ENCODE results near the gene TSPAN17. TPM values are rescaled to one million over a fixed set of nuclear protein-coding genes. Genes with fewer than 3 reads are reported as not detected.

The TSPAN17 gene
- polyA plus RNA-seq, 2 of the 4 experiments (the other 2 are of a cell fraction) = 35.6 to 47.4 TPM

DNA sequence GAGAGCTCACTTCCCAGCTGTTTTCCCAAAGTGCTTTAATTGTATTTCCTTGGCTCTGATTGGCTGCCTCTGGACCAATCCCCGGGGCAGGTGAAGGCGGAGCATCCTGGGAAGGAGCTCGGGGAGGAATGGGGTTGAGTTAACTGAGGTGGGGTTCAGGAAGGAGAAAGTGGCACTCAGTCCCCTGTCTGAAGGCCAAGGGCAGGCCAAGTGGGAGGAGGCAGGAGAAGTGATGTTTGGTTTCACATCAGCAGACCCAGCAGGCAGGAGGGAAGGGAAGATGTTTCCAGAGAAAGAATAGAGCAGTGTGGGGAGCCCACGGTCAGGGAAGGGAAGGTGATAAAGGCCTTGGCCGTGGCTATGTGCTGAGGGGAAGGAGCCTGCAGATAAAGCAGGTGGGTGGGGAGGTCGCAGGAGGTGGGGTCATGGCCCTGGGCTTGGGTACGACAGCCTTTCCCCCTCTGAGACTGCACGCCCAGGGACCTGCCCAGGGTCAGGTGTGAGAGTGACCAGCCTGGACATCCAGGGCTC, 3.1 kb downstream of the TSPAN17 start:
- POLR2A ChIA-PET = no interaction called here
- H3K4me3 ChIP-seq = no peak overlapping the region
- WGBS (ENCODE audit: missing lambda C conversion rate) = 77% methylated on average over 8 of the region's 8 CpGs
- no peak overlapping the region for H3K27ac ChIP-seq
- peaks cover 14% of the 10 kb centered on the region for H3K4me1 ChIP-seq
- H3K4me2 ChIP-seq = no peak overlapping the region
- FAIRE-seq (no peak), ATAC-seq (no peak), DNase-seq (ENCODE audit: low read depth in 1 of 2, low spot score in 1 of 2) (no peak)
- CTCF ChIA-PET = interaction anchor here (1.0 to 6.8 kb wide), 5 partner anchors 8 to 463 kb away, joined by 3 to 68 read pairs (median 4); no protein-coding TSS in a partner anchor
- TF ChIP-seq ZFP36 (IDR thresholded peaks at IDR 0.05; ENCODE audit: borderline replicate concordance, partially characterized antibody) = no peak
- TF ChIP-seq, protein P1, sequence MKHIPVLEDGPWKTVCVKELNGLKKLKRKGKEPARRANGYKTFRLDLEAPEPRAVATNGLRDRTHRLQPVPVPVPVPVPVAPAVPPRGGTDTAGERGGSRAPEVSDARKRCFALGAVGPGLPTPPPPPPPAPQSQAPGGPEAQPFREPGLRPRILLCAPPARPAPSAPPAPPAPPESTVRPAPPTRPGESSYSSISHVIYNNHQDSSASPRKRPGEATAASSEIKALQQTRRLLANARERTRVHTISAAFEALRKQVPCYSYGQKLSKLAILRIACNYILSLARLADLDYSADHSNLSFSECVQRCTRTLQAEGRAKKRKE (CRISPR knock-in tag; IDR thresholded peaks at IDR 0.05; ENCODE audit: low read depth) = no peak
- TF ChIP-seq, protein P2, sequence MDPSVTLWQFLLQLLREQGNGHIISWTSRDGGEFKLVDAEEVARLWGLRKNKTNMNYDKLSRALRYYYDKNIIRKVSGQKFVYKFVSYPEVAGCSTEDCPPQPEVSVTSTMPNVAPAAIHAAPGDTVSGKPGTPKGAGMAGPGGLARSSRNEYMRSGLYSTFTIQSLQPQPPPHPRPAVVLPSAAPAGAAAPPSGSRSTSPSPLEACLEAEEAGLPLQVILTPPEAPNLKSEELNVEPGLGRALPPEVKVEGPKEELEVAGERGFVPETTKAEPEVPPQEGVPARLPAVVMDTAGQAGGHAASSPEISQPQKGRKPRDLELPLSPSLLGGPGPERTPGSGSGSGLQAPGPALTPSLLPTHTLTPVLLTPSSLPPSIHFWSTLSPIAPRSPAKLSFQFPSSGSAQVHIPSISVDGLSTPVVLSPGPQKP (IDR thresholded peaks at IDR 0.05; ENCODE audit: low read depth, low read length) = no peak
- TF ChIP-seq FOSL2 (IDR thresholded peaks at IDR 0.05) = no peak
- no peak for TF ChIP-seq FOSL2 (CRISPR knock-in tag; IDR thresholded peaks at IDR 0.05)
- no peak for TF ChIP-seq JUN (IDR thresholded peaks at IDR 0.05)
- no peak for TF ChIP-seq ZC3H11A (IDR thresholded peaks at IDR 0.05)
- TF ChIP-seq HMGXB4 (CRISPR knock-in tag; IDR thresholded peaks at IDR 0.05; ENCODE audit: borderline replicate concordance) = no peak
- TF ChIP-seq, protein P3, sequence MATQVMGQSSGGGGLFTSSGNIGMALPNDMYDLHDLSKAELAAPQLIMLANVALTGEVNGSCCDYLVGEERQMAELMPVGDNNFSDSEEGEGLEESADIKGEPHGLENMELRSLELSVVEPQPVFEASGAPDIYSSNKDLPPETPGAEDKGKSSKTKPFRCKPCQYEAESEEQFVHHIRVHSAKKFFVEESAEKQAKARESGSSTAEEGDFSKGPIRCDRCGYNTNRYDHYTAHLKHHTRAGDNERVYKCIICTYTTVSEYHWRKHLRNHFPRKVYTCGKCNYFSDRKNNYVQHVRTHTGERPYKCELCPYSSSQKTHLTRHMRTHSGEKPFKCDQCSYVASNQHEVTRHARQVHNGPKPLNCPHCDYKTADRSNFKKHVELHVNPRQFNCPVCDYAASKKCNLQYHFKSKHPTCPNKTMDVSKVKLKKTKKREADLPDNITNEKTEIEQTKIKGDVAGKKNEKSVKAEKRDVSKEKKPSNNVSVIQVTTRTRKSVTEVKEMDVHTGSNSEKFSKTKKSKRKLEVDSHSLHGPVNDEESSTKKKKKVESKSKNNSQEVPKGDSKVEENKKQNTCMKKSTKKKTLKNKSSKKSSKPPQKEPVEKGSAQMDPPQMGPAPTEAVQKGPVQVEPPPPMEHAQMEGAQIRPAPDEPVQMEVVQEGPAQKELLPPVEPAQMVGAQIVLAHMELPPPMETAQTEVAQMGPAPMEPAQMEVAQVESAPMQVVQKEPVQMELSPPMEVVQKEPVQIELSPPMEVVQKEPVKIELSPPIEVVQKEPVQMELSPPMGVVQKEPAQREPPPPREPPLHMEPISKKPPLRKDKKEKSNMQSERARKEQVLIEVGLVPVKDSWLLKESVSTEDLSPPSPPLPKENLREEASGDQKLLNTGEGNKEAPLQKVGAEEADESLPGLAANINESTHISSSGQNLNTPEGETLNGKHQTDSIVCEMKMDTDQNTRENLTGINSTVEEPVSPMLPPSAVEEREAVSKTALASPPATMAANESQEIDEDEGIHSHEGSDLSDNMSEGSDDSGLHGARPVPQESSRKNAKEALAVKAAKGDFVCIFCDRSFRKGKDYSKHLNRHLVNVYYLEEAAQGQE (IDR thresholded peaks at IDR 0.05) = no peak
- no peak for TF ChIP-seq CBX8 (IDR thresholded peaks at IDR 0.05)
- no peak for TF ChIP-seq FOXS1 (CRISPR knock-in tag; IDR thresholded peaks at IDR 0.05)
- no peak for TF ChIP-seq HEYL (CRISPR knock-in tag; IDR thresholded peaks at IDR 0.05)
- no peak for TF ChIP-seq RNF2 (IDR thresholded peaks at IDR 0.05; ENCODE audit: borderline replicate concordance, low read depth)
- H3K9me3 ChIP-seq = no peaks in the 10 kb centered on the region

GRCh38 chr5:176651472-176651980, 4.2 kb downstream of the TSPAN17 start:
- Histone ChIP-seq H3K27ac (no peak overlapping the region), H3K9me3 (no peaks in the 10 kb centered on the region), H3K4me1 (peaks cover 10% of the 10 kb centered on the region), H3K4me3 (no peak overlapping the region), H3K4me2 (no peak overlapping the region)
- FAIRE-seq (no peak), DNase-seq (ENCODE audit: low read depth in 1 of 2, low spot score in 1 of 2) (no peak), ATAC-seq (no peak)
- 93% methylated on average over 15 of the region's 17 CpGs for WGBS (ENCODE audit: missing lambda C conversion rate)
- TF ChIP-seq SREBF2 (IDR thresholded peaks at IDR 0.05) = no peak
- no peak for TF ChIP-seq EHF (CRISPR knock-in tag; IDR thresholded peaks at IDR 0.05)
- TF ChIP-seq FOSB (CRISPR knock-in tag; IDR thresholded peaks at IDR 0.05) = no peak
- POLR2A ChIA-PET = no interaction called here
- CTCF ChIA-PET = interaction anchor here (0.5 to 6.8 kb wide), 7 partner anchors 9 to 461 kb away, joined by 3 to 68 read pairs (median 3); partner anchors contain the start of genes EIF4E1B and SNCB
